ENCODE data around the gene ARFGAP1.

Gene ARFGAP1

GRCh38 chr20:63310265-63310991 lies 37.8 kb downstream of the ARFGAP1 start:
- DNase-seq: no peak

GRCh38 chr20:63311186-63311832 lies 38.7 kb downstream of the ARFGAP1 start:
- no peak for DNase-seq

GRCh38 chr20:63311833-63312243 lies 39.2 kb downstream of the ARFGAP1 start:
- DNase-seq: no peak

- DNase-seq: no peak
These were observed 39.7 kb downstream of the ARFGAP1 start for GRCh38 chr20:63312273-63312672.

- no peak for DNase-seq
These were observed 40.2 kb downstream of the ARFGAP1 start for GRCh38 chr20:63312690-63313348.

- DNase-seq: no peak
These were observed 40.9 kb downstream of the ARFGAP1 start for GRCh38 chr20:63313349-63314014.

- DNase-seq: no peak
These were observed 41.4 kb downstream of the ARFGAP1 start for GRCh38 chr20:63314015-63314471.

GRCh38 chr20:63314566-63315239 lies 42.1 kb downstream of the ARFGAP1 start:
- no peak for DNase-seq

- DNase-seq: no peak
These were observed 42.7 kb downstream of the ARFGAP1 start for GRCh38 chr20:63315240-63315689.

GRCh38 chr20:63315731-63316491 lies 43.3 kb downstream of the ARFGAP1 start:
- DNase-seq: no peak

- DNase-seq: no peak
These were observed 43.9 kb downstream of the ARFGAP1 start for GRCh38 chr20:63316502-63316921.

GRCh38 chr20:63317061-63317460 lies 44.4 kb downstream of the ARFGAP1 start:
- DNase-seq: no peak

GRCh38 chr20:63317601-63318291 lies 45.1 kb downstream of the ARFGAP1 start:
- no peak for DNase-seq

- no peak for DNase-seq
These were observed 46.0 kb downstream of the ARFGAP1 start for GRCh38 chr20:63318391-63319163.

GRCh38 chr20:63319164-63320040 lies 46.8 kb downstream of the ARFGAP1 start:
- DNase-seq: no peak

- DNase-seq: no peak
These were observed 47.5 kb downstream of the ARFGAP1 start for GRCh38 chr20:63320041-63320511.

GRCh38 chr20:63320616-63321147 lies 48.1 kb downstream of the ARFGAP1 start:
- DNase-seq: no peak

- DNase-seq: no peak
These were observed 48.7 kb downstream of the ARFGAP1 start for GRCh38 chr20:63321148-63321831.
